ENCODE results near the gene HECW1.

HECW1 gene

DNA sequence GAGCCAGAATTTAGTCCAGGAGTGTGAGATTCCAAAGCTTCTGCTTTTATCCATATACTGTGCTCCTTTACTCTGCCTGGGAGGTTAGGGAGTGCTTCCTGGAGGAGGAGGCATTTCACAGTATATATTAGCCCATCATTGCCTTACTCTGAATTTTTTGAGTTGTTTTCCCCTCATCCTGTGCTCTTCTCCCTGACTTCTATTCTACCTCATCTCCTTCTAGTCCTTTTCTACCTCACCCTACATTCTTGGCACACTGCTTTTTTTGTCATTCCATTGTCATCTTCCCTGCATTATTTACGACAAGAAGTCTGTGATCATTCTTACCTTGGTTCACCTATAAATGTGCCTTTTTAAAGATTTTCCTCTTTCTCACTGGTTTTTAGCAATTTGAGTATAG lies 491.8 kb downstream of the HECW1 start:
- TF ChIP-seq, protein P1, sequence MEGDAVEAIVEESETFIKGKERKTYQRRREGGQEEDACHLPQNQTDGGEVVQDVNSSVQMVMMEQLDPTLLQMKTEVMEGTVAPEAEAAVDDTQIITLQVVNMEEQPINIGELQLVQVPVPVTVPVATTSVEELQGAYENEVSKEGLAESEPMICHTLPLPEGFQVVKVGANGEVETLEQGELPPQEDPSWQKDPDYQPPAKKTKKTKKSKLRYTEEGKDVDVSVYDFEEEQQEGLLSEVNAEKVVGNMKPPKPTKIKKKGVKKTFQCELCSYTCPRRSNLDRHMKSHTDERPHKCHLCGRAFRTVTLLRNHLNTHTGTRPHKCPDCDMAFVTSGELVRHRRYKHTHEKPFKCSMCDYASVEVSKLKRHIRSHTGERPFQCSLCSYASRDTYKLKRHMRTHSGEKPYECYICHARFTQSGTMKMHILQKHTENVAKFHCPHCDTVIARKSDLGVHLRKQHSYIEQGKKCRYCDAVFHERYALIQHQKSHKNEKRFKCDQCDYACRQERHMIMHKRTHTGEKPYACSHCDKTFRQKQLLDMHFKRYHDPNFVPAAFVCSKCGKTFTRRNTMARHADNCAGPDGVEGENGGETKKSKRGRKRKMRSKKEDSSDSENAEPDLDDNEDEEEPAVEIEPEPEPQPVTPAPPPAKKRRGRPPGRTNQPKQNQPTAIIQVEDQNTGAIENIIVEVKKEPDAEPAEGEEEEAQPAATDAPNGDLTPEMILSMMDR (IDR thresholded peaks at IDR 0.05; ENCODE audit: extremely low read depth, missing control alignments) = no peak
- DNase-seq (ENCODE audit: low spot score) = no peak

DNA sequence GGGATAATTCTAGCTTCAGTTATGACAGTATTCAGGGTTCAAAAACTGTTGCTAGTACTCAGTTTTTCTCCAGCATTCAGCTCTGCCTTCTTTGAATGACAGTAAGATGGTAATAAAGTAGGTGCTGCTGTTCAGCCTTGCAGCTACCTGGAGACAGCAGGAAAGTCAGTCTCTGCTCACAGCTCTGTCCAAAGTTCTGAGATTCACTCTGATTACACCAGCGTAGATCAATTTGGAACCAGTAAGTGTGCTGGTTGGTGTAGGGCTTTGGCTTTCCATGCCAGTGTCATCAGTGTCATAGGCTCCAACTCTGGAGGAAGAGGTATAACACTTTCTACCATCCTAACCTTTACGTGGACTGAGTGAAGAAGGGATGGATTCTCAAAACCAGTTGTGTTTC lies 496.6 kb downstream of the HECW1 start:
- no peak for DNase-seq (ENCODE audit: low spot score)
- TF ChIP-seq, protein P1 (IDR thresholded peaks at IDR 0.05; ENCODE audit: extremely low read depth, missing control alignments) = no peak

DNA sequence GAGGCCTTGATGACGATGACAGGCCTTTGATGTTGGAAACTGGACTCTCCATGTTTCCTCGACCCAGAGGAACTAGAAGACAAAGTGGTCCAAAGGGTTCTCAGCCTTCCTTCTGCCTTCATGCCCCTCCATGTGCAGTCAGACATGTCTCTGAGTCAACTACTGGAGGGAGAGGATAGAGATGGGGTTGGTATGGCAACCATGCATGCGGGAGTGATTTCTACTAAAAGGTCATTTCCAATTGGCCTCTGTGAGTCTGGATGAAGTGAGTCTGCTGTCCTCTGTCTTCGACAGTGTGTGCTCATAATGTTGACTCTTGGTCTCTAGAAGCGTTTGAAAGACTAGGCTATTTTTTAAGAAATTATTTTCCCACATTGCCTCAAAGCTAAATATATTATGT lies 499.7 kb downstream of the HECW1 start:
- DNase-seq (ENCODE audit: low spot score) = no peak
- TF ChIP-seq, protein P1 (IDR thresholded peaks at IDR 0.05; ENCODE audit: extremely low read depth, missing control alignments) = no peak

DNA sequence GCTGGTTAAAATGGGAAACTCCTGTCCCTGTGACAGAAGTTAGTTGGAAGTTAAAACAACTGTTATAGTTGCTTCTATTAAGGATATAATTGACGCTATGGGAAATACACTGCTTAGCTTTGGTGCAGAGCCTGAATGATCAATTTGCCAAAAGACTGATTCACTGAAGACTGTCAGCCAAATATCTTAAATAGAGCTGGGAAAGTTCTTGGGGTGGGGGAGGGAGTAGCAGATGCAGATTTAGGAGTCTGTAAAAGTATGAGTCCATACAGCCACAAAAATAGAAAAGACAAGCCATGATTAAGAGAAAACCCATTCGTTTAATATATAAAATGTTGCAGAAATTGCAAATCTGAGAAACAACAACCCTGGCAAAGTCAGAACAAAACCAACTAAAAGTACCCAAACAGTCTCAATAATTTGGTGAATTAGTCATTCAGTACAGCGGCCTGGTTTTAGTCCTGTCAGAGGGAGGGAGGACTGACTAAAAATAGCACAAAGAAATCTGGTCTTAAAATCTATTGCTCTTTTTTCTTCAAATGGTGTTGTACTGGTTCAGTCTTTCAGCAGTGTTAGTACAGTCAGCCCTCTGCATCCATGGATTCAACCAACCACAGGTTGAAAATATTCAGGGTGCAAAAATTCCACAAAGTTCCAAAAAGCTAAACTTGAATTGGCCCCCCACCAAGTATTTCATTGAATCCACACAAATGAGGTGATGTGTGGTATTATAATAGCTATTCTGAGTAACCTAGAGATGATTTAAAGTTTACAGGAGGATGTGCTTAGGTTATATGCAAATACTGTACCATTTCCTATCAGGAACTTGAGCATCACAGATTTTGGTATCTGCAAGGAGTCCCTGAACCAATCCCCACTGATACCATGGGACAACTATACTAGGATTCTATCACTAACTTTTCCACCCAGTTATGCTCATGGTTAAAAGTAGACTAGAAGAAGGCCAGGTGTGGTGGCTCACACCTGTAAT lies 500.4 kb downstream of the HECW1 start:
- DNase-seq (ENCODE audit: low spot score) = peak; percentile 26
- TF ChIP-seq, protein P1 (IDR thresholded peaks at IDR 0.05; ENCODE audit: extremely low read depth, missing control alignments) = no peak

Data from GM20000 (cell line).